ENCODE data around the gene MYO1B.
"Not testable (repeated sequence)": the region's sequence is repeated elsewhere in the genome, so short reads cannot be mapped to it uniquely, and the experiment has no call there.

The MYO1B gene

DNA sequence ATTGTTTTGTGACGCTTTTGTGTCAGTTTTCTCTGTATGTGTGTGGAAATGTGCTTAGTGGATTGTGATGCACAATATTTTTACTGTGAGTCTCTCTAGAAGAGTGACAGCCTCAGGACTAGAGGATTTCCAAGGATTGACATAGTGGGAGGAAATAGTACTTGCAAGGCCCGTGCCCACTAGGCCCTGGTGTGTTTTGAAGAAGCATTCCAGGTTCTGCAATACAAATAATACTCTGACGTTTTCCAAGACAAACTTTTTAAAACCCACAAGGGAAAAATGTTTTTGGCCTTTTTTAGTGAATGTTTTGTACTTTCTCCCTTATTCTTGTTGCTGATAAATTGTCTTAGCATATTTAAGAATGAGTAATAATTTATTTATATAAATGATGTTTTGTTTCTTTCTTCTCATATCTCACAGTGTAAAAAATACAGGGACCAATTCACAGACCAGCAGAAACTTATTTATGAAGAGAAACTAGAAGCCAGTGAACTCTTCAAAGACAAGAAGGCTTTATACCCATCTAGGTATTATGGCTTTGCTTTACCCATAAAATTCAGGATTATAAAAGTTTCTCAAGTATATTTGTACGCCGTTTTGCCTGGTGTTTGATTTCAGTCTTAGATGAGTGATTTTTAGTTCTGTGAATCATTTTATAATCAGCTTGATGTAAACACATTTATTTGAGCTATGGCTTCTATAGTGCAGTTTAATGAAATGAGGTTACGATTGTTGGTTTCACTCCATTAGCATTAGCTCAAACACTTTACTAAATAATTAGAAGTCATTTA lies 165.6 kb downstream of the MYO1B start:
- no peak for DNase-seq (ENCODE audit: low read depth)

DNA sequence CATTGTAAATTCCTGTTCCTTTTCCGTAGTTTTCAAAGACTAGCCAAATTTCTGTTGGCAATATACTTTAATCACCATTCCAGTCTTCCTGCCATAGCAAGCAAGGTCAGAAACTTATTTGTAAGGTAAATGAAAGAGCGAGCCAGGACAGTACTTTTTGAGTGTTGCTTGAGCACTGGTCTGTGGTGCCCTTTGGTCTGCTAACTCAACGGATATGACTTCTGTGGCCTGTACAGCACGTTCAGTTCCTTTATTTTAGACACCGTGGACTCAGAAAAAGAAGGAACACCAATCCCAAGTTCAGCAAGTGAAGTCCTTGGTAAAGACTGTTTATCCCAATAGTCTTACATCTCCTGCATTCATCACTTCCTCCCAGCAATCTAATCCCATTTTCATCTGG lies 166.3 kb downstream of the MYO1B start:
- DNase-seq (ENCODE audit: low read depth): no peak

DNA sequence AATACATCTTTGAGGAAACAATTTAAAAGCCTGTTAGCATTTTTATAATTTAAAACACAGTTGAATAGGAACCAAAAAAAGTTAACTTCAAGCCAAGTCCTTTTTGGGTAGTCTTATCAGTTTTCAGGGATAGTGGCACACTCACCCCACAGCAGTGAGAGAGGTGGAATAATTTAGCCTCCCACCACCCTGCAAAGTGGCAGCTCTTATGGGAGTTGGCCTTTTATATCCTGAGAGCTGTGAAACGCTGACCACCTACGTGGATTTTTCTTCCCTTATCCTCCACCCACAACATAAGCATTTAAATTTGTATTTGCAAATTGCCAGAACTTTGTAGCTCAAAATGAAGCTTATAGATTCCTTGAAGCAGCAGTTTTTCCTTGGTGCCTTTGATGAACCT lies 167.1 kb downstream of the MYO1B start:
- no peak for DNase-seq (ENCODE audit: low read depth)

DNA sequence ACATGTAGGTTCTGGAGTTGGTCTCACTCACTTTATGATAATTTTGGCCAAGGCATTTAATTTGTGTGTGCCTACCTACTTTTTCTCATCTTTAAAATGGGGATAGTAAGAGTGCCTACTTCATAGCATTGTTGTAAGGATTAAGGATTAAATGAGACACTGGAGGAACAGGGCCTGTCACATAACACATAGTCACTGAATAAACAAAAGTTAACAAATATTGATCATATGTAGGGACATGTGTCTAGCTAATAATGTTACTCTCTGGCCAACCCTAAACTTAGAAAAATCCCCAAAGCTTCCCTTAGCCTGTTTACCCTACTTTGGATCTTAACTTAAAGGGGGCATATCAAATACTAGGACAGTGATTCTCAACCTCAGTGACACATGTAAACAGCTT lies 169.9 kb downstream of the MYO1B start:
- DNase-seq (ENCODE audit: low read depth): no peak

DNA sequence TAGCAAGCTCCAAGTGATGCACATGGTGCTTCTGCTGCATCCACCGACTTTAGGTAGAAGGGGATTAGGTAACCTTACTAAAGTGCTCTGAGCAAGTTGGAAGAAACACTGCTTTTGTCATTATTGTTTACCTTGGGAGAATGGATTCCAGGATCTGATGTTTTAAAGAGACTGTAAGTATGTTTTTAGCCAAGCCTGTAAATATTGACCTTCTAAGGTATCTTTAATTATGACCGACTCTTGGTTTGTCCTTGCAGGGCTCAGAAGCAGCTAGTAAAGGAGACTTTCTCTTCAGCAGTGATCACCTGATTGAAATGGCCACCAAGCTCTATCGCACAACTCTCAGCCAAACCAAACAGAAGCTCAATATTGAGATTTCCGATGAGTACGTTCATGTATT lies 170.7 kb downstream of the MYO1B start:
- no peak for DNase-seq (ENCODE audit: low read depth)

DNA sequence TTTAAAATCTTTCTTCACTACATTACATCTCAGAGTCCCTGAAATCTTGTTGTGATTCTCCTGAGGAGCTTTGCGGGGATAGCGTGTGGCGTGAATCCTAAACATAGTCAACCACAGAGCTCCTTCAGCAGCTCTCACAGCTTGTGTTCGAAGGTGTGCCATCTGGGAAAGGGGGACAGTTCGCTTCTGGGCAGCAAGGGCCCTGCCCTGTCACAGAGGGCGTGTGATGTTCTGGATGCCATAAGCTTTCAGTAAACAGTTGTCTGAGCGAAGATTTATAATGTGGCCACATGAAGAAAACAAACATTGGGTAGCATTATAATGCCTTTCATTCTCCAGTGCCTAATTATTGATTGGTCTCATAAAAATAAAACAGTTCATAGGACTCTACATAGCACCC lies 172.5 kb downstream of the MYO1B start:
- no peak for DNase-seq (ENCODE audit: low read depth)

DNA sequence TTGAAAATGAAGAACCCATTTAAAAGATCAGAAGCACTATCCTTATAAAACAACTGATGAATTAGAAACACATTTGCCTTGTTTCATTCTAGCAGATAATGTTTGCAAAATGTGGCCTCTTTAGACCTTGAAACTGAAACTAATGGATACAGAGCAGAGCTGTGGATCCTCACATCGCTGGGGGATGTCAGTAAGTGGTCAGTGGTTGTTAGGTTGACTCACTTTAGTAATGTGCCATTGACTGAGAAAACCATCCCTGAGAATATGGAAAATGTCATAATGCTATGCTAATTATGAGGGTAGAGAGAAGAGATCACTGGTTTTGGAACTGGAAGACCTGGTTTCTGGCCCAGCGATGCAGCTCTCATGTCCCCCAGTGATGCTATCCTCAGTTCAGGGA lies 176.7 kb downstream of the MYO1B start:
- DNase-seq (ENCODE audit: low read depth): no peak

DNA sequence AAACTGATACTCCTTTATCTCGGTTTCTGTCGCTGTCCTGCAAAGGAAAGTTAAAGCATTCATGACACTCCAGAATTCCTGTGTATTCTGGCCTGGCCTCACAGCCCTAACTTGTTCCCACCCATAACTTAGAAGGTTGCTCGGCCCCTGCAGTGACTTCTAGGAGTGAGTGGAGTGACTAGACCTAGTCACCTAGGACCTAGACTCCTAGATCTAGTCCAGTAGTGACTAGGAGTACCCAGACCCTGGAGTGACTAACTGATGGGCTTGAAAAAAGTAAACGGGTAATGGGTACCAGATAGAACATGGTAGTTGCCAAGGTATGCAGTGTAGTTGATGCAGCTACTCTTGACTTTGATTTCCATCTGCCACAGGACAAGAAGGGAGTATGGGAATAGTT lies 181.8 kb downstream of the MYO1B start:
- DNase-seq (ENCODE audit: low read depth): no peak

DNA sequence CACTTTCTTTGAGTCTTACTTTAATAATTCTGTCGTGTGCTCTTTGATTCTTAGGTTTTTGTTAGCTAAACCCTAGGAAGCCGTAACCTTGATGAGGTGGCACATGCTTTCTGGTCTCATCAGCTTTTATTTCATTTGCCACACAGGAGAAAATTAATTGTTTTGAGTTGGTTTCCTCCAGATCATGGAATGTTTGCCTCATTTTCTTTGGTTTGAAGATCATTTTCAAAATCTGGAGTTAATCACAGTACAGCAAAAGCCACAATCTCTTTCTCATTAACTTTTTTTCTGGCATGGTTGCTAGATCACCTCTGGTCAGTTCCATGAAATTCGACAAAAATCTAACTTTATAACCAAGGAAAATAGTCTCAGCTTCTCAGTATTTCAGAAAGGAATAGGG lies 182.9 kb downstream of the MYO1B start:
- DNase-seq (ENCODE audit: low read depth): no peak

DNA sequence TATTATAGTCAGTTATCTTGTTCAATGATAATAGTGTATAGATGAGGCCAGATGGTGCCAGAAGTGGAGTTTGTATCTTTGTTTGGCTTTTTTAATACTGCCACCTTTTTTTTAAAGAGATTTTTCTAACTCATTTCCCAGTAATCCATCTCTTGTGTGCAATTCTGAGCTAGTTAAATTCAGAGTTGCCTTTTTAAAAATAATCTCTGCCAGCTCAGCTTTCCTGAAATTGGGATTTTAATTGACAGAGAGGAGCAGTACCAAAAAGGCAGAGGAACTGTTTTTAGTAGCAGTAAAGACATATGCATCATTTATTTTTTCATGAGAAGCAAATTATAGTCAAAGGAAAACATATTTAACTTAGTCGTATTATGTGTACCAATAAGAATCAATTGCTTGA lies 185.3 kb downstream of the MYO1B start:
- DNase-seq (ENCODE audit: low read depth): no peak

DNA sequence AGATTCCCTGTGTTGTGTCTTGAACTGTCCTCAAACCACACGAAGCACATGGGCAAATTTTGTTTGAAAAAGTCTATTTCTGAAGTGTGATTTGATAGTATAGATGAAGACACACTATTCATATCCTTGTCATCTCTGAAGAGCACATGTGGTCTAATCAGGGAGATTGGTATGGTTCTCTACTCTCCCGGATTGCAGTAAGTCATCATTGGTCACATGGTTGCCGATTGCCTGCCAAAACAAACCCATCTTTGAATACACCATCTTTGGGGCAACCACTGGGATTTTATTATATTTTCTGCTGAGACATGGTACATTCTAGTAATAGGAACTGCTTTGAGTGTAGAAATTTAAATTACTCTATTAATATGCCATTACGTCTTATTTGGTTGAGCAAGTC lies 186.9 kb downstream of the MYO1B start:
- no peak for DNase-seq (ENCODE audit: low read depth)

DNA sequence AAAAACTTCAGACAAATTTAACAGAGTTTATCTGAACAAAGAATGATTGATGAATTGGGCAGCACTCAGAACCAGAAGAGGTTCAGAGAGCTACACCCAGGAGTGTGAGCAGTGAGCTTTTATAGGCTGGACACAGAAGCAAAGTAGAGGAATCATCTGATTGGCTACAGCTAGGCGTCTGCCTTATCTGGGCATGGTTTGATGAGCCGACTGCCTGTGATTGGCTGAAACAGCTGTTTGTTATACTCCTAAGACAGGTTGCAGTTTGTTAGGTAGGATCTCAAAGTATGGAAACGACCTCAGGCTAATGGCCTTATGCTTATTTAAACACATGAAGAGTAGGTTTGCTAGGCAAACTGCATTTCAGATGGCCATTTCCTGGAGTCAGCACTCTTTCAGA lies 188.9 kb downstream of the MYO1B start:
- no peak for DNase-seq (ENCODE audit: low read depth)

DNA sequence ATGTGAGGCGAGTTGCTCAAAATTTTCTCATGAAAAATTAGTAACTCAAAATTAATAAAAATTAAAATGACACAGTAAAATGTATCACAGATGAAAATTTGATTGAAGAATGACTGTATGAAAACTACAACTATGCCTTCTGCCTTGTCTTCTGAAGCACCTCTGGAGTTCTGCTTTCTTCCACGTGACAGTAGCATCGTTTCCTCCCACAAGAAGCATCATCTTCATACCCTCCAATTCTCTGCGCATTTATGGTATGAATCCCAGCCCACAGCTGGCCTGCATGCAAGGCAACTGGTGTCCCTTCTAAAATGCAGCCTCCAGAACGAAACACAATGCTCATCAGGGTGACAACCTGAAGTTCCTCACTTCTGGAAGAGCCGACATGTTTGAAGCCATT lies 189.9 kb downstream of the MYO1B start:
- DNase-seq (ENCODE audit: low read depth): no peak

DNA sequence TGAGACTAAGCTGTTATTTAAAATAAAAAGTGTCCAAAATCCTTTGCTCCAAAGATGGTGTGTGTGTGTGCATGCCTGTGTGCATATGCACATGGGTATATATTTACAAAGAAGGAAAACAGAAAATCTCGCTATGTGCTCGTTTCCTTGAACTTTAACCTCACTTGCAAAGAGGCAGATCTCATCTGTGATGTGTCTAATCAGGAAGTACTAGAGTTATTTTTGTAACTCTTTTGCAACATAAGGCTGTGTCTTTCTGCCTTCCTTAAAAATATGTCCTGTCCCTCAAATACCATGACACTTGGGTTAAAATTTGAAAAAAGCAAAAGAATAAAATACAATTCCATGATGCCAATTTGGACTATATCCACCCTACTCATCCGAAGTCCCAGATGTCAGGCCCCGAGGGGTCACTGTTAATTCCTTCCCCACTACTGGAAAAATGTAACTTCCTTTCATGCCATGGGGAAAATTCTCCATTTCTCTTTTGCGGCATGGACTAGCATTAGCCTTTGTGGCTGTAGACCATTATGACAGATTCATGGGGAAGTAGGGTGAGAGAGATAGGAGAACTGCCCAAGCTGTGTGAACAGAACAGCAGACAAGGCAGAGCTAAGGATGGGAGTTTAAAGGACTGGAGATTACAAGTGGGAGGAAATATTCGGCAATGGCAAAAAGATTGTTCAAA lies 191.3 kb downstream of the MYO1B start:
- no peak for DNase-seq (ENCODE audit: low read depth)

DNA sequence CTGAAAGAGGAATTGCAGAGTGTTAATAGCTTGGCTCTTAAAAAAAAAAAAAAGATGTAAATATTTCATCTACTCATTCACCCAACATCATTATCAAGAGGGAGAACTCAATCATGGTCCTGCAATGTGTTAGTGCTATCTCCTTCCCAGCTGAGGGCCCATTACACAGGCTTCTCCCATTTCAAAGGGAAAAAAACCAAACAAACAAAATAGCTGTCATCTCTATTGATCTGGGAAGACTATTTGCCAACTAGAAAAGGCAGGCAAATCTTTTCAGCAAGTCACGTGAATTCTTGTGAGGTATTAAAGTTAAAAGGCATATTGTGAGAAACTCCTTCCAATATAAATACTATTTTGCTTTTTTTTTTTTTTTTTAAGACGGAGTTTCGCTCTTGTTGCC lies 194.3 kb downstream of the MYO1B start:
- DNase-seq (ENCODE audit: low read depth): no peak

DNA sequence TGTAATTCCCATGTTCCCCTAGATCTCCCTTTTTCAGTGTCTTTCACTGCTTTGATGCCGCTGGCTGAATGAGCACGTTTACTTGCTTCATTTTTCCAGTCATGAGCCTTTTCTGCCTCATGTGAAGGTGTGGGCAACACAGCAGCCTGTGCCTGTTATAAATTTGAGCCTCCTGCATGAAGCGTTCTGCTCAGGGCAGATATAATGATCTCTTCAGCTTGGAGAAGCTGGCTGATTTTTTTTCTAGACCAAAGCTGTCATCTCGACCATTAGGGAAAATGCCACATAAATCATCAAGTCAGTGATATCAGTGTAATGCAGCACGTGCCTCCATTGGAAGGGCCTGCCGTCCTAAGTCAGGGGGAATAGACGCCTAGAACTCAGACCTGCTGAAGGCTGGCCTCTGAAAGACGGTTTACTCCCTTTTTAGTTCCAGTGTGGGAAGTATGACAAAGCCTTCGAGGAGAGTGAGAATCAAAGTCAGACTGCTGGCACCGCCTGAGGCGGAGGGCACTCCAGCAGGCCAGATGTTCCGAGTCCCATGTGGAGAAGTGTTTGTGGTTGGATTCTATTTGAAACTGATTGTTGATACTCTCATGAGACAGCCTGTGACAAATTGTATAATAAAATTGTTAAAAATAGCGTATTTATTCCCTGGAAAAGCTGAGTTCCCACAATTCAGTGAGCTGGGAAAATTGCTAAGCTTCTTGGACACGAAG lies 196.5 kb downstream of the MYO1B start:
- no peak for DNase-seq (ENCODE audit: low read depth)

DNA sequence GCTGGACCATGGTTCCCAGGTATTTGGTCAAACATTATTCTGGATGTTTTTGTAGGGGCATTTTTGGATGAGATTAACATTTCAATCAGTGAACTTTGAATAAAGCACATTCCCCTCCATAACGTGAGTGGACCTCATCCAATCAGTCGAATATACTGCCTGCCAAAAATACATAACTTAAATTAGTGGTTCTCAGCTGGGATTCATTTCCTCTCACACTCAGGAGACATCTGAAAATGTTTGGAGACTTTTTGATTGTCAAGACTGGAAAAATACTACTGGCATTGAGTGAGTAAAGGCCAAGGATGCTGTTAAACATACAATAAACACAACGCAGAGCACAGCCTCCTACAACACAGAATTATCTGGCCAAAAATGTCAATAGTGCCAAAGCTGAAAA lies 198.2 kb downstream of the MYO1B start:
- no peak for DNase-seq (ENCODE audit: low read depth)

DNA sequence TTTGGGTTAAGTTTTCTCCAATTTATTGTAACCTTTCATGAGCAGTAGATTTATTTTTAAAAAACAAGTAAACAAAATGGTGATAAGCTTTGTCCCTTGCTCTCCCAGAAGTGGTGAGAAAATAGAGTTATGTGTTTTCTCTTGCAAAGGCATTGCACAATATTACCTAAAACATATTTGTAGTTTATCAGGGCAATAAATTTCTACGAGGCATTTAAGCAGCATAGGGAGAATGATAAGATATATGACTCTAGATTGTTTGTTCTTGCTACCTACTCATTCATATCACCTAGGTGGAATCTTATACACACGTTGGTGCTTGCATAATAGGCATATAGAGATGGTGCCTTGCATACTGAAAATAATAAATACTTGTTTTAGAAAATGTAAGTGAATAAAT lies 201.7 kb downstream of the MYO1B start:
- no peak for DNase-seq (ENCODE audit: low read depth)

DNA sequence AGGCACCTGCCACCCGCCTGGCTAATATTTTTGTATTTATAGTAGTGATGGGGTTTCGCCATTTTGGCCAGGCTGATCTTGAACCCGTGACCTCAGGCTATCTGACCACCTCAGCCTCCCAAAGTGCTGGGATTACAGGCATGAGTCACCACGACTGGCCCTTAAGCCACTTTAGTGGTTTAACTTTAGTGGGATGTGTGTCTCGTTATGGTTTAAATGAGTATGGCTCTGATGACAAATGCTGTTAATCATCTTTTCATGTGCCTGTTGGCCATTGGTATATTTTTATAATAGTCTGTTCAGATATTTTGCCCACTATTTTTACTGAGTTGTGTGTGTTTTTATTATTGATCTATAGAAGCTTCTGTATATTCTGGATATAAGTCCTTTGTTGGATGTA lies 205.9 kb downstream of the MYO1B start:
- no peak for DNase-seq (ENCODE audit: low read depth)

DNA sequence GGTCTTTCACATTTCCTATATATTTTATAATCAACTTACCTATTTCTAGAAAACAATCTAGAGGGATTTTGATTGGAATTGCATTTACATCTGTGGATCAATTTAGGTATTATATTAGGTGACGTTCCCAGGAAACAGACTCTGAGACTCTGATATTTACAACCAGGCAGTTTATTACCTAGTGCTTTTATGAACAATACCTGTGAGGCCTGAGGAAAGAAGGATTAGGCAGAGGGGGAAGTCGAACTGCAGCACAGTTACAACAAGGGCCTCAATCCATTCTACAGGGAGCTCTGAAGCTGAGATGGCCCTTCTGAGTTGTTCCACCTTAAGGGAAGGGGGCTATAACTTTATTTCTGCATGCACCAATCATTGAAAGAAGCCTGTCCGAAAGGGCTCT lies 206.9 kb downstream of the MYO1B start:
- no peak for DNase-seq (ENCODE audit: low read depth)

DNA sequence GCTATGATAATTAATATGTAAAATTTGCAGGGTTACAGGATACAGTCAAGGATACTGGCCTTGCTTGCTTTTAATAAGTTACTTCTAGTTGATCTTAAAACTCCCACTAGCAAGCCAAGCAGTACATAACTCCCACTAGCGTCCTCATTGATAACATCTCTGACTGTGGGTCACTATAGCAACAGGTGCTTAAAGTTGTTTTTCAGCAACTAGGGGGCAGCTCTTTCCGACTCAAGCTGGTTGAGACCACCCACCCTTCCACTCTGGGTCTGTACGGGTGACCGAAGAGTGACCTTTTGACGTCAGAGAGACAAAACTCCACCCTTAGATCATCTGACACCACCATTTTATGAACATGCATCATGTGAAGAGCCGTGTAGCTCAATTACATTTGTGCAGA lies 208.6 kb downstream of the MYO1B start:
- DNase-seq (ENCODE audit: low read depth): no peak

DNA sequence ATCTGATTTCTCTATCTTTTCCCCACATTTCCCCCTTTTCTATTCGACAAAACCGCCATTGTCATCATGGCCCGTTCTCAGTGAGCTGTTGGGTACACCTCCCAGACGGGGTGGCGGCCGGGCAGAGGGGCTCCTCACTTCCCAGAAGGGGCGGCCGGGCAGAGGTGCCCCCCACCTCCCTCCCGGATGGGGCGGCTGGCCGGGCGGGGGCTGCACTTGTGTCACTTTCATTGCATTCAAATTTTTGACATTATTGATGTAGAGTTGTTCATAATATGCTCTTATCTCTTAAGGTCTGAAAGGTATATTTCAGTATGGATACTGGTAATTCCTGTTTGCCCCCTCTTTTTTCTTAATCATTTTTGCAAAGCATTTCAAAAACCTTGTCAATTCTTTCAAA lies 211.3 kb downstream of the MYO1B start:
- DNase-seq (ENCODE audit: low read depth): not testable (repeated sequence)

DNA sequence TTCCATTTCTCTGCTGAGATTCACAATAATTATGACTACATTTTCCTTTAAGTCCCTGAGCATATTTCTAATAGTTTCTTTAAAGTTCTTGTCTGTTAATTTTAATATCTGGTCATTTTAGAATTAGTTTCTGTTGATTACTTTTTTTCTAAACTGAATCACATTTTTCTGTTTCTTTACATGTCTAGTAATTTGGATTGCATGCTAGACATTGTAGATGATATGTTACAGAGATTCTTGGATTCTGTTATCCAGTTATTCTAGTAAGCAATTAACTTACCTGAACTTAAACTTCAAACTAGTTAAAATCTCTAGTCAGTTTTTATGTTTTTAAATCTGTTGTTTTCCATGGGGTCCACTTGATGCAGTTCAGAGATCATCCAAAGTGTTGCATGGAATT lies 214.0 kb downstream of the MYO1B start:
- no peak for DNase-seq (ENCODE audit: low read depth)
